Measurements from ENCODE around the gene PRM3. TPM values are rescaled to one million over a fixed set of nuclear protein-coding genes. Genes with fewer than 3 reads are reported as not detected.

The PRM3 gene
- total RNA-seq, 2 experiments from 2014 or later: not detected

GRCh38 chr16:11224894-11225676 is 48.3 kb downstream of the PRM3 start:
- ATAC-seq (peak; percentile 77), DNase-seq (peak; percentile 96)
- Mint-ChIP-seq H3K4me1 (ENCODE audit: low read depth) (peaks cover 60% of the 10 kb centered on the region), H3K27ac (peak overlapping the region; percentile 98), H3K36me3 (ENCODE audit: low read depth) (no peaks in the 10 kb centered on the region), H3K4me3 (peak overlapping the region; percentile 63), H3K9me3 (no peaks in the 10 kb centered on the region), H3K27me3 (no peaks in the 10 kb centered on the region)
- no peak for TF ChIP-seq CTCF (IDR thresholded peaks at IDR 0.05)
- ChIA-PET CTCF (interaction anchor here (0.9 to 3.5 kb wide), 16 partner anchors 8 to 277 kb away, joined by 3 to 21 read pairs (median 5); partner anchors contain the start of gene SOCS1), POLR2A (interaction anchor here (0.5 to 6.3 kb wide), 37 partner anchors 9 to 261 kb away, joined by 3 to 146 read pairs (median 4); partner anchors contain the start of gene SOCS1)
- intact Hi-C loops (cut with micrococcal nuclease): loop anchor here (1.0 to 2.0 kb wide), 2 partner anchors 8 to 64 kb away; no protein-coding TSS in a partner anchor

- ChIA-PET POLR2A (interaction anchor here (0.5 to 6.3 kb wide), 36 partner anchors 8 to 260 kb away, joined by 3 to 146 read pairs (median 4); partner anchors contain the start of gene SOCS1), CTCF (interaction anchor here (1.0 to 3.5 kb wide), 16 partner anchors 9 to 276 kb away, joined by 3 to 21 read pairs (median 5); partner anchors contain the start of gene SOCS1)
- intact Hi-C loops (cut with micrococcal nuclease): loop anchor here (2.0 kb wide), 1 partner anchor 63 kb away; no protein-coding TSS in a partner anchor
- Mint-ChIP-seq H3K4me3 (peak overlapping the region; percentile 63), H3K4me1 (ENCODE audit: low read depth) (peaks cover 55% of the 10 kb centered on the region), H3K9me3 (peaks cover under 1% of the 10 kb centered on the region), H3K36me3 (ENCODE audit: low read depth) (no peaks in the 10 kb centered on the region), H3K27me3 (no peaks in the 10 kb centered on the region), H3K27ac (peak overlapping the region; percentile 98)
- TF ChIP-seq CTCF (IDR thresholded peaks at IDR 0.05): no peak
- ATAC-seq (peak; percentile 65), DNase-seq (peak; percentile 91)
These were observed 49.1 kb downstream of the PRM3 start for GRCh38 chr16:11224096-11224893.

Small RNA genes within 50 kb of the gene (microRNA-seq; reads per million reads assigned to microRNA genes)
- gene MIR548H2 (ENCODE audit: borderline microRNAs expressed, borderline replicate concordance): not detected

Other genes with a start within 250 kb of the PRM3 start
- gene SOCS1, start 17.4 kb downstream of the PRM3 start, total RNA-seq: 10 to 100 TPM; 75.7 to 75.8 TPM
- gene TNP2, start 4.3 kb downstream of the PRM3 start, total RNA-seq: not detected
- not detected for gene PRM2, start 2.9 kb upstream of the PRM3 start, total RNA-seq
- gene PRM1, start 7.7 kb upstream of the PRM3 start, total RNA-seq: not detected
- gene RMI2, start 71.8 kb upstream of the PRM3 start, total RNA-seq: 10 to 100 TPM; 53.1 to 57.7 TPM

All from activated CD8-positive, alpha-beta T cell treated with anti-CD3 and anti-CD28 coated beads for 36 hours (primary cell).